Stimulated activated CD8-positive, alpha-beta memory T cell treated with anti-CD3 and anti-CD28 coated beads, Interleukin-2, amount 100 ng/mL, for 1 hour (primary cell): ENCODE data around the gene SLC1A2.

Experiments
- DNase-seq, 2 donors: peaks; one replicate each; pipeline ENCODE4 v3.0.0-alpha.2; 2020; ENCODE audit warnings: low read depth in 2 of 2

SLC1A2 gene

GRCh38 chr11:35376118-35376510, 43.2 kb downstream of the SLC1A2 start:
- no peak for DNase-seq

- DNase-seq, result no peak
Observed at GRCh38 chr11:35375332-35376117, 43.8 kb downstream of the SLC1A2 start.

GRCh38 chr11:35373284-35373933, 45.9 kb downstream of the SLC1A2 start:
- no peak for DNase-seq

GRCh38 chr11:35372565-35373283, 46.6 kb downstream of the SLC1A2 start:
- DNase-seq, result no peak

- DNase-seq, result no peak
Observed at GRCh38 chr11:35367491-35367890, 51.9 kb downstream of the SLC1A2 start.

GRCh38 chr11:35366798-35367197, 52.6 kb downstream of the SLC1A2 start:
- no peak for DNase-seq

- DNase-seq, result no peak
Observed at GRCh38 chr11:35365961-35366360, 53.4 kb downstream of the SLC1A2 start.

GRCh38 chr11:35365395-35365794, 54.0 kb downstream of the SLC1A2 start:
- DNase-seq, result no peak

- no peak for DNase-seq
Observed at GRCh38 chr11:35363854-35364780, 55.2 kb downstream of the SLC1A2 start.

- no peak for DNase-seq
Observed at GRCh38 chr11:35363246-35363801, 56.0 kb downstream of the SLC1A2 start.

- DNase-seq, result no peak
Observed at GRCh38 chr11:35362521-35362980, 56.8 kb downstream of the SLC1A2 start.

- DNase-seq, result no peak
Observed at GRCh38 chr11:35360055-35360530, 59.3 kb downstream of the SLC1A2 start.

- no peak for DNase-seq
Observed at GRCh38 chr11:35359321-35360054, 59.9 kb downstream of the SLC1A2 start.

- no peak for DNase-seq
Observed at GRCh38 chr11:35358391-35358790, 61.0 kb downstream of the SLC1A2 start.

- no peak for DNase-seq
Observed at GRCh38 chr11:35357923-35358322, 61.4 kb downstream of the SLC1A2 start.

GRCh38 chr11:35355102-35355749, 64.1 kb downstream of the SLC1A2 start:
- DNase-seq, result no peak

- no peak for DNase-seq
Observed at GRCh38 chr11:35354644-35355043, 64.7 kb downstream of the SLC1A2 start.

- no peak for DNase-seq
Observed at GRCh38 chr11:35352077-35352888, 67.1 kb downstream of the SLC1A2 start.

- DNase-seq, result no peak
Observed at GRCh38 chr11:35349897-35350296, 69.5 kb downstream of the SLC1A2 start.
